GM18519 (cell line): ENCODE data around the gene LEMD3.

Experiments
- ATAC-seq: cut with Tn5 transposase; IDR thresholded peaks from one replicate; pipeline ENCODE4 v1.9.1; 2021; ENCODE audit warnings: mild to moderate bottlenecking, moderate library complexity; ENCODE audit not compliant: unreplicated experiment, low FRiP score

LEMD3 gene

DNA sequence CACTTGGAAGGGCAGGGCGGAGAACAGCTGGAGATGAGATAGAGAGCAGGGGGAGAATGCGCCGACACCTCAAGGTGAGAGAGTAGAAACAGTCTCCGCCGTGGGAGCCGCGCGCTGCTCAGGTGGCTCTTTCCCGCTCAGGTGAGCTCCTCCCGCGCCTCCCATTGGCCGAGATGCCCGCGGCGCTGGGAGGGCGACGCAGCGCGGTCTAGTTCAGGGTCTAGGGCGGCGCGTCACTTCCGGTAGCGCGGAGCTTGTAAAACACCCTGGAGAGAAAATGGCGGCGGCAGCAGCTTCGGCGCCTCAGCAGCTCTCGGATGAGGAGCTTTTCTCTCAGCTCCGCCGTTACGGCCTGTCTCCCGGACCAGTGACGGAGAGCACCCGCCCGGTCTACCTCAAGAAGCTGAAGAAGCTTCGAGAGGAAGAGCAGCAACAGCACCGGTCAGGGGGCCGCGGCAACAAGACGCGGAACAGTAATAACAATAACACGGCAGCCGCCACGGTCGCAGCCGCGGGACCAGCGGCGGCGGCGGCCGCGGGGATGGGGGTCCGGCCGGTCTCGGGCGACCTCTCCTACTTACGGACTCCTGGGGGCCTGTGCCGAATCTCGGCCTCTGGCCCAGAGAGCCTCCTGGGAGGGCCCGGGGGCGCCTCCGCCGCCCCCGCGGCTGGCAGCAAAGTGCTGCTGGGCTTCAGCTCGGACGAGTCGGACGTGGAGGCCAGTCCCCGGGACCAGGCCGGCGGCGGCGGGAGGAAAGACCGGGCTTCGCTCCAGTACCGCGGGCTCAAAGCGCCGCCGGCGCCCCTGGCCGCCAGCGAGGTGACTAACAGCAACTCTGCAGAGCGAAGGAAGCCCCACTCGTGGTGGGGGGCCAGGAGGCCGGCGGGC, at the start of gene LEMD3:
Gene LEMD3 (plus strand): TSS at position 264 of the 889 bp plus-strand sequence. CDS start 14 bp downstream, at position 278.
- peak; percentile 83 for ATAC-seq

DNA sequence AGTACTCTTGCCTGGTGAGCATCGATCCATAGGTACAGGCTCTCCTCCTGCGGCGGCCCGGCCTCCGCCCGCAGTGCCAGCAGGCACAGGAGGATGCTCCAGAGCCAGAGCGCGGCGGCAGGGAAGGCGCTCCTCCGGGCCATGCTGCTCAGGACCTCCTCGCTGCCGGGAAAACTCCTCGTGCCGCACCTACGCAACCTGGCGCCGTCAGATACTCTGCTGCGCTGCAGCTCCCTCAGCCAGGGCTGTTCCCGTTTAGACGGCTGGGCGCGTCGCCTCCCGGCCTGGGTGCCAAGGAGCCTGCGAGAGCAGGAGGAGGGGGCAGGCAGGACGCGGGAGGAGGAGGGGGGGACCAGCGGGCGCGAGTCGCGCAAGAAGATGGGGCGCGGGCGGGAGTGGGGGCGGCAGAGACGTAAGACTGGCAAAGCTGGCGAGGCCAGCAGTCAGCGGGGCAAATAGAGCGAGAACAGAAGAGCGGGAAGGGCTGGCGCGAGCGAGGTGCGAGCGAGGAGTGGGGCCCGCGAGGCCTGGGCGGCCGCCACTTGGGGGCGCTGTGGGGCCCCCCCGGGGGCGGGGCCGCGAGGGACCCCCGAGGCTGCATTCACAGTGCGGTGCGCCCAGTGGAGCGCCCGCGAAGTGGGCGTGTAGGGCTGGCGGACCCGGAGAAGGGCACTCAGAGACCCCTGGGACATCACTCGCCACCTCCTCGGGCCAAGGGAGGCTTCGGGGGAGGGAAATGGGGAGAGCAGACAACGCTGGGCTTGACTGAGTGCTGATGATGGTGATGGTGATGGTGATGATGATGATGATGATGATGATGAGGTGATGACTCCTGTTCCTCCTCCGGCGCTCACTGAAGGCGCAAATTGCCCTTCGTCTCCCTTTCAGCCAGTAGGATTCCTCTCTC, 48.1 kb upstream of the LEMD3 start, which contains the start of gene WIF1:
Gene WIF1 (minus strand): TSS at position 257 of the 907 bp plus-strand sequence. CDS start 114 bp downstream, at position 143.
- peak; percentile 46 for ATAC-seq

DNA sequence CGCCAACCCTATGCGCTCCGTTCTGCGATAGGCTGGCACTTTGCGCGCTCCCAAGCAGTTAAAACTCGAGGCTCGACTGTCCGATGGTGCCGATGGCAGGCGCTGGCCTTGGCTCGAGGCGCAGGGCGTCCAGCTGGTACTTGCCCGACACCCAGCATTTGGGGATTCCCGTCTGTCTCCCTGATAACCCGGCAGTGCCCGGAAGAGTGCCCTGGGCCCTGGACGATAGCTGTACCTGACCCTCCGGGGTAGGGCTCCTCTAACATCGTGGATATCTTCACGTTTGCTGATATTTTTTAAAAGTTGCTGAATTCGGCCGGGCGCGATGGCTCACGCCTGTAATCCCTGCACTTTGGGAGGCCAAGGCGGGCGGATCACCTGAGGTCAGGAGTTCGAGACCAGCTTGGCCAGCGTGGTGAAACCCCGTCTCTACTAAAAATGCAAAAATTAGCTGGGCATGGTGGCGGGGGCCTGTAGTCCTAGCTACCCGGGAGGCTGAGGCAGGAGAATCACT, 47.4 kb upstream of the LEMD3 start:
- ATAC-seq = no peak

DNA sequence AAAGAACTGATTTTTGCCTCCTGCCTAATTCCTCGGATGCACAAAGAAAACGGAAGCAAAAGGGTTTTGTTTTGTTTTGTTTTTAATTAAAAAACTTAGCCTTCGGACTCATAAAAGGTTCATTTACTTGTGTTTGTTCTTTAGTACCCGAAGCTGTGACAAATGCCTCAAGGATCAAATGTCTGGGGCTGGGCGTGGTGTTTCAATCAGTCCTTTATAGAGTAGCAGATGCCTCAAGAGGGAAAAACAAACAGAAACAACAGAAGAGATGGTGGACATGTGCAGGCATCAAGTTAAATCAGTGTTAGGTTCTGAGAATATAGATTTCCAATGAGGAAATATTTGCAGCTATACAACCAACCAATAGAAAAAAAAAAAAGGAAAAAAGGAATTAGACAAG, 46.7 kb upstream of the LEMD3 start:
- ATAC-seq = no peak

DNA sequence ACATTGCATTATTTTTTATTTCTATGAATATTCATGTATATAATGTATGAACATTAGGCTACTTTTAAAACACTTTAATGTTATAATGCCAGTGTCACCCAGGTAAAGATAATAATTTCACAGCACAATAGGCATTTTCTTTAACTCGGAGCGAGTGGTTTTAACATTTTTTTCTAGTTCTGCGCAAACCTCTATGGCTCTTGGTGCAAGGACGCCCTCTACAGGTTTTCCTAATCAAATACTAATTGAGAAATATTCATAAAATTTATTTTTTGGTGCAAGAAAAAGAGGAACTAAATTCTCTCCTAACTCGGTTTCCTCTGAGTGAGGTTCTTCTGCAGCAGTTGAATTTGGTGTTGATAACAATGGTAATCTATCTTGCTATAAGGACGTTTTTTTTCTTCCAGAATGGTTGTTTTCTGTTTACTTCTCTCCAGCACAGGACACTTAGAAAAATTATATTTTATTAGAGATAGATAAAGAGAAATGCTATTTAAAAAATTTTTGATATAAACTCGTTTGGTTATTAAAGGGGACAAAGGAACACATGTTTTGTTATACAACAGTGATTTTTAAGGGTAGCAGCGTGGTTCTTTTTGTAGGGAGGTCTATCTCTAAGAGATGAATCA, 45.8 kb upstream of the LEMD3 start:
- no peak for ATAC-seq

DNA sequence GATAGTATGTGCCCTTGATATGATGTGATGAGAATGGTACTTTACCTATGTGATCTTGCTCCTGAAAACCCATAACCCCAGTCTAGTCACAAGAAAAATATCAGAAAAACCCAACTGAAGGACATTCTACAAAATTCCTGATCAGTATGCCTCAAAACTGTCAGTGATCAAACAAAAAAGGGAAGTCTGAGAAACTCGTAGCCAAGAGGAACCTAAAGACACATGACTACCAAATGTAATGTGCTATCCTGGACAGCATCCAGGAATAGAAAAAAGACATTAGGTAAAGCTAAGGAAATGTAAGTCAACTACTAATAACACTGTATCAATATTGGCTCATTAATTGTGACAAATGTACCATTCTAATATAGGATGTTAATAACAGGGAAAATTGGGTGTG, 44.1 kb upstream of the LEMD3 start:
- no peak for ATAC-seq

DNA sequence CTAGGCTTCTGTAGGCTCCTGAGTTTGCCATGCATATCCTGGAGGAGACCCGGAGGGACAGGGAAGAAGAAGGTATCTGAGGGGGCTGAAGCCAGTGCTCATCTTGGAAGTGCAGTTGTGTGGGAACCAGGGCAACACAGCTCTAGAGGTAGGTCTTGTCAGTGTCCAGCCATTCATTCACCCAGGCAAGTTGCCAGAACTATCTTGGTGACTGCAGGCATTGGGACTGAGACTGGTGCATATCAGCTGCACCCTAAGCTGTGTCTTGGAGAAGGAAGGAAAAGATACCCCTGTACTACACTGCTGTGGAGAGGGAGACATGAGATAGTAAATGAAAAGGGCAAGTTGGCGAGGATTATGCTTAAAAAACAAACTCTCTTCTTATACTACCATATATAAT, 43.4 kb upstream of the LEMD3 start:
- ATAC-seq = no peak

DNA sequence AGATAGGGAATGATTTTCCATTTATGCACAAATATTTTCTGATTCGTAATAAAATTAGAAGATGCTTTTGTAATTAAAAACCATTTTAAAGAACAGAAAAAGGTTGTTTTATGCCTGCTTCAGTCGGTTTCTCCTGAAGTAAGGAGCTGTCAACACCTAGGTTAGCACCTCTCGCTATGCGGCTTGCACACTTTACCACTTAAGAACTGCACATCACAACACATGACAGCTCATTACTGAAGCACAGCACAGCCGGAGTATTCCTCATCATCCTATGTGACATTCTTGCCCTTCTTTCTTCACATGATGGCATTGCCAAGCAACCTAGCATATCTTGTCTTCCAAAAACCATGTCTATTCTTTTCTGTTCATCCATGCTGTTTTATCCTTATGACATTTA, 42.9 kb upstream of the LEMD3 start:
- no peak for ATAC-seq

DNA sequence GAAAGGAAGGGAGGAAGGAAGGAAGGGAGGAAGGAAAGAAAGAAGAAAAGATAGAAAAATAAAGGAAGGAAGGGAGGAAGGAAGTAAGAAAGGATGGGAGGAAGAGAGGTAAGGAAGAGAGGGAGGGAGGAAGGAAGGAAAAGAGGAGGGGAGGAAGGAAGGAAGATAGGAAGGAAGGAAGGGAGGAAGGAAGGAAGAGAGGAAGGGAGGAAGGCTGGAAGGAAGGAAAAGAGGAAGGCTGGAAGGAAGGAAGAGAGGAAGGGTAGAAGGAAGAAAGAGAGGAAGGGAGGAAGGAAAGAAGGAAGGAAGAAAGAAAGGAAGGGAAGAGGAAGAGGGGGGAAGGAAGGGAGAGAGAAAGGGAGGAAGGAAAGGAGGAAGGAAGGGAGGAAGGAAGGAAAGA, 35.5 kb upstream of the LEMD3 start:
- no peak for ATAC-seq

DNA sequence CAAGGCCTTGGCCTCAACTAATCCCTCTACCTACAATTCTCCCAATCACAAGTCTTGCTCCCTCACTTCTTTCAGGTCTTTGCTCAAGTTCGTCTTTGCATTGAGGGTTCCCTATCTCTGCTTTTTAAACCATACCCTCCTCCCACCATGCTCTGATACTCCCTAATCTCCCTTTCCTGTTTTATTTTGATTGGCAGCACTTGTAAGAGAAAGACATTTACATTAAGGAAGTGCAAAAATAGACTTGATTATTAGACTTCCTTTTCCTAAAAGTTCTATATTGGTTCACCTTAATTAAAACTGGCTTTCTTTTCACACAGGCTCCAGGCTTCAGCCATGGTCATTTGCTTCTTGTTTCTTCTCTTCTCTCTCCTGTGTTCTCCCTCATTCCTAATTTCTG, 30.0 kb upstream of the LEMD3 start:
- ATAC-seq = no peak

DNA sequence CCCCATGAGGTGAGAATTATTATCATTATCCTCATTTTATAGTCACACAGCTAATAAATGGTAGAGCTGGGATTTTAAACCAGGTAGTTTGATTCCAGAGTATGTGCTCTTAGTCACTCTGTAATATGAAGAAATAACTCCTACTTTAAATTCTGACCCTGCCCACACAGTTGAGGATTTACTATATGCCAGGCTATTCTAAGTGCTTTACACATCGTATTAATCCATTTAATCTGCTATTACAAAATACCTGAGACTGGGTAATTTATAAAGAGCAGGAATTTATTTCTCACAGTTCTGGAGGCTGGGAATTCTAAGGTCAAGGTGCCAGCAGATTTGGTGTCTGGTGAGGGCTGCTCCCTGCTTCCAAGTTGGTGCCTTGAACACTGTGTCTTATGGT, 28.6 kb upstream of the LEMD3 start:
- ATAC-seq = no peak

DNA sequence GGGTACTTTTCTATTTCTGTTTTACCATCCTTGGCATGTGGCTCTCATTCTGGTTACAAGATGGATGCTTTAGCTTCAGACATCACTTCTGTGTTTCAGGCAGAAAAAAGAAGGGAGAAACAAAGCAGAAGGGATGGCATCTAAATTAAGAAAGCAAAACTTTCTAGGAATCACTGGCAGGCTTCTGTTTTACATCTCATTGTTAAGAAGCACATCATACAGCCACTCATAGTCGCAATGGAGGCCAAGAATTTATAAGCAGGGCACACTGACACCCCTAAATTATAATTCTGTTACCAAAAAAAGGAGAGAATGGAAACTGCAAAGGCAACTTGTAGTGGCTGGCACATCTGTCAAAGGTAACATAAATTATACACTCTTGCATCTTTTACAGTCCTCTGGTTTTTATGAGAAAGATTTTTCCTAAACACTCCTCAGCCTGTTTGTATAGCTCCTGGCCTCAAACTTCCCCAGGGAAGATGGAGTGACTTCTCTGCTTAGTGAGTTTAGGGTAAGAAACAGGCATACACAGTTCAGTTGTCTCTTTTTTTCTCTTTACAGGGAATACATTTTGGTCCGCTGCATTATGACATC, 22.0 kb upstream of the LEMD3 start:
- ATAC-seq = no peak

DNA sequence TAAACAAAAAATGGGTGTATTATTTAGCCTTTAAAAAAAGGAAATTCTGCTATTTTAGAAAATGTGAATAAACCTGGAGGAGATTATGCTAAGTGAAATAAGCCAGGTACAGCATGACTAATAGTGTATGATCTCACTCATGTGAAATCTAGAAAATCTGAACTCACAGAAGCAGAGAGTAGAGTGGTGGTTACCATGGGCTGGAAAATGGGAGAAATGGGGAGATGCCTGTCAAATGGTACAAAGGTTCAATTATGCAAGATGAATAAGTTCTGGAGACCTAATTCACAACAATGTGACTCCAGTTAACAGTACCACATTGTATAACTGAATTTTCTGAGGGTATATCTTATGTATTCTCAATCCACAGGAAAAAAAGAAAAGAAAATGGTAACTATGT, 17.4 kb upstream of the LEMD3 start:
- ATAC-seq = no peak

DNA sequence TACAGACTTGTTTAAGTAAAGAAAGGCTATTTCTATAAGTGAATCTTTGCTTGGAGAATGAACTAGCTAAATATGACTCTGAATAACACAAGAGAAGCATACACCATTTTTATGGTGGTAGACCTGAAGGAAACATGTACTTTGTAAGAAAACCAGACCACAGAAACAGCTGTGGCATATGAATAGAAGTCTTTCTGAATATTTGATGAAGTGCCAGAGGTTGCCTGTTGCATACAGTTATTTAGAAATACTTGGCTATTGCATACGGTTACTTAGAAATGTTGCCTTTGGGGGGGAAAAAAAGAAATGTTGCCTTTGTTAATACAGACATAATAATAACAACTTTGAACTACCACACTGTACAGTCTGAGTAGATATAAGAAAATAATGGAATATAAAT, 16.8 kb upstream of the LEMD3 start:
- no peak for ATAC-seq

DNA sequence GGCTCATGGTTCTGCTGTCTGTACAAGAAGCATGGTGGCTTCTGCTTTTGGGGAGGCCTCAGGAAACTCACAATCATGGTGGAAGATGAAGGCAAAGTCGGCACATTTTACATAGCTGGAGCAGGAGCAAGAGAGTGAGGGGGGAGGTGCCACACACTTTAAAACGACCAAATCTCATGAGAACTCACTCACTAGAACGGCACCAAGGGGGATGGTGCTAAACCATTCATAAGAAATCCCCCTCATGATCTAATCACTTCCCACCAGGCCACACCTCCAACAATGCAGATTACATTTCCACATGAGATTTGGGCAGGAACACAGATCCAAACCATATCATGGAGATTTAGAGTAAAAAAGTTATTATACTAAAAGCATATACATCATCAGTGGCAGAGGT, 13.6 kb upstream of the LEMD3 start:
- ATAC-seq = no peak

DNA sequence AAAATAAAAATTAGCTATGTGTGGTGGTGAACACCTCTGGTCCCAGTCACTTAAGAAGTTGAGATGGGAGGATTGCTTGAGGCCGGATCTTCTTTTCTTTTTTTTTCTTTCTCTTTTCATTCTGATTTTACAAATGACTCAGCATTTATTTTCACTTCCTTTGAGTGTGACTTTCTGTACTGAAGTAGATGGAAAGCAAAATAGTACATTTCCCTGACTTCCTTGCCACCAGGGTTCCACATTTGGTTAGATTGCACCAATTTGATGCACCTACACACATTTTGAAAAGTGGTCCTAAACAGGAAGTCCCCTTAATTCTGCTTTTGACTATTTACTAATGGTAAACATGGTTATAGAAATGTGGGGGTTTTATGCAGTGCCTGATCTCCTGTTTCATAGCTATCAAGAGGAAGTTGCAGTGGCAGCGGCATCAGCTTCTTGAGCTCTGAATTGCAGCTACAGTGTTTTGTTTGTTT, 13.0 kb upstream of the LEMD3 start:
- peak; percentile 85 for ATAC-seq

DNA sequence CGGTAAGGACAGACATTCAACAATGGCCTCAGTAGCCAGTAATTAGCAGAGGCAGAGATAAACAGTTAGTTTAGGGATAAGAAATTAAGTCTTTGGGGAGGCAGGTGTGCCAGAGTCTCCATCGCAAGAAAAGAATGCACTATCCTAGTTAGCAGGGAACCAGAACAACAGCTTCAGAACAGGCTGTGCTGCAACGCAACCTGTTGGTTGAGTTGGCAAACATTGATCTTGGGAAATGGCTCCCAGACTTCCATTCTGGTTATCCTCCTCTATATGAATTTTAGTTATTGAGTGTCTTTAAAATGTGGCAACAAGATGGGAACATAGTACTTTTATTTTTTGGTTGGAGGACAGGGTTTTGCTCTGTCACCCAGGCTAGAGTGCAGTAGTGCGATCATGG, 12.3 kb upstream of the LEMD3 start:
- ATAC-seq = no peak

DNA sequence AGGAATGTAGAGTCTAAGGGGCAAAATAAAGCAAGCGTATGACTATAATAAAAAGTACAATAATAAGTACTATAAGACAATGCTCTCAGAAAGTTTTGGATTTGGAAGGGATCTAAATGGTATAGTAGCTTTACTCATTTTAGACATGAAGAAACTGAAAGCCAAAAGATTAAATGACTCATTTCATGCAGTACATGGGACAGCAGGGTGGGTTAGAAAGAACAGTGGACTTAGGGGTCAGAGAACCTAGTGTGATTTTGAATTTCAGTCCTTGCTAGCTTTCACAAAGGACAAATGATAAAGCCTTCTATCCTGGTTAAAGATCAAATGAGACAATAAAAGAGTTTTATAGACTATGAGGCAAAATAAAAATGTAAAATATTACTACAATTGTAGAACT, 6.8 kb upstream of the LEMD3 start:
- ATAC-seq = peak; percentile 52

DNA sequence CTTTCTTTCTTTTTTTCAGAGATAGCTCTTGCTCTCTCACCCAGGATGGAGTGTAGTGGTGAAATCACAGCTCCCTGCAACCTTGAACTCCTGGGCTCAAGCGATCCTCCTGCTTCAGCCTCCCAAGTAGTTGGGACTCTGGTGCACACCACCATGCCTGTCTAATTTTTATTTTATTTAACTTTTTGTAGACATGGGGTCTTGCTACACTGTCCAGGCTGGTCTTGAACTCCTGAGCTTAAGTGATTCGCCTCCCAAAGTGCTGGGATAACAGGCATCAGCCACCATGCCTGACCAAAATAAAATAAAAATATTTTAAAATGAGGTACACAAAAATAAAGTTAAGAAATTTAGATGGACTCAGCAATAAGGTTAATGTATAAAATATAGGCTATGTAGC, 5.1 kb upstream of the LEMD3 start:
- no peak for ATAC-seq

DNA sequence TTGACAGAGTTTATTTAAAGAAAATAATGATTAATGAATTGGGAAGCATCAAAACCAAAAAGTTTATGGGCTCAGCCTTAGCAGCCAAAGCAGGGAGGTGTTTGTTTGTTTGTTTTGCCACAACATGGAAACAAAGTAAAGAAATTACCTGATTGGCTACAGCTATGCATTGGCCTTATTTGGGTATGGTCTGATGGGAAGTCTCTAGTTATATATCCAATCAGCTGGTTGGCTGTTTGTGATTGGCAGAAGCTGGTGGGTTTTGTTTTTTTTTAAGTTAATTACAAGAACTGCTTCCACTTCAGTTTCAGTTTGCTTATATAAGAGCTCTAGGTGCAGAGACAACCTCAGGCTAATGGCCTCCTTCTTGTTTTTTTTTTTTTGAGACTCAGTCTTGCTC, 4.6 kb upstream of the LEMD3 start:
- no peak for ATAC-seq
